Neutrophil (primary cell): ENCODE results near the gene TP53I11.

Experiments used
- H3K27ac ChIP-seq: fragments of 200-600 bp; sonication (generic); 2 replicates; pipeline ENCODE4 v1.5.1; 2016; ENCODE audit warnings: mild to moderate bottlenecking, moderate library complexity
- H3K27me3 ChIP-seq: fragments of 200-600 bp; sonication (generic); 2 replicates; pipeline ENCODE4 v1.6.0; 2016; ENCODE audit warnings: mild to moderate bottlenecking
- H3K36me3 ChIP-seq: fragments of 200-600 bp; sonication (generic); 2 replicates; pipeline ENCODE4 v1.5.1; 2017
- H3K4me1 ChIP-seq, 2 experiments: fragments of 200-600 bp in 1 of 2; sonication (generic) in 1 of 2; 1 replicate in 1 of 2; 2 replicates in 1 of 2; pipeline versions ENCODE4 v1.5.1 to v1.6.1; 2013 to 2016; ENCODE audit warnings: low read depth in 1 of 2, low read length in 1 of 2, mild to moderate bottlenecking in 1 of 2, moderate library complexity in 1 of 2; ENCODE audit not compliant: control insufficient read depth in 1 of 2, insufficient read depth in 1 of 2
- H3K4me3 ChIP-seq, 2 experiments: fragments of 200-600 bp in 1 of 2; sonication (generic) in 1 of 2; 1 replicate in 1 of 2; 2 replicates in 1 of 2; pipeline ENCODE4 v1.5.1; 2013 to 2016; ENCODE audit warnings: low read depth in 1 of 2, low read length in 1 of 2, mild to moderate bottlenecking in 1 of 2, moderate library complexity in 1 of 2
- H3K9me3 ChIP-seq: fragments of 200-600 bp; sonication (generic); 2 replicates; pipeline ENCODE4 v1.5.1; 2016
- CTCF ChIP-seq: fragments of 200-600 bp; sonication (generic); IDR thresholded peaks from 2 replicates; pipeline ENCODE4 v1.5.1; 2016; ENCODE audit warnings: antibody characterized with exemption

Gene TP53I11

GRCh38 chr11:44983786-44984185, 33.1 kb upstream of the TP53I11 start:
- Histone ChIP-seq H3K4me3 (no peak overlapping the region), H3K27me3 (no peaks in the 10 kb centered on the region), H3K27ac (no peak overlapping the region), H3K4me1 (peaks cover 6 to 7% of the 10 kb centered on the region in 2 experiments), H3K9me3 (no peaks in the 10 kb centered on the region), H3K36me3 (no peaks in the 10 kb centered on the region)
- TF ChIP-seq CTCF, result no peak

GRCh38 chr11:44982496-44983062, 31.9 kb upstream of the TP53I11 start:
- Histone ChIP-seq H3K27ac (no peak overlapping the region), H3K9me3 (no peaks in the 10 kb centered on the region), H3K27me3 (no peaks in the 10 kb centered on the region), H3K4me3 (no peak overlapping the region), H3K4me1 (peaks cover 18 to 19% of the 10 kb centered on the region in 2 experiments), H3K36me3 (no peaks in the 10 kb centered on the region)
- no peak for TF ChIP-seq CTCF

- H3K27ac ChIP-seq, result no peak overlapping the region
- no peaks in the 10 kb centered on the region for H3K9me3 ChIP-seq
- no peaks in the 10 kb centered on the region for H3K36me3 ChIP-seq
- no peak overlapping the region for H3K4me3 ChIP-seq
- no peaks in the 10 kb centered on the region for H3K27me3 ChIP-seq
- peaks cover 24 to 25% of the 10 kb centered on the region in 2 experiments for H3K4me1 ChIP-seq
- no peak for TF ChIP-seq CTCF
These were observed 30.1 kb upstream of the TP53I11 start for GRCh38 chr11:44980533-44981427.

GRCh38 chr11:44979543-44980399, 29.1 kb upstream of the TP53I11 start:
- Histone ChIP-seq H3K27ac (no peak overlapping the region), H3K4me3 (no peak overlapping the region)
- no peak for TF ChIP-seq CTCF

GRCh38 chr11:44978961-44979331, 28.3 kb upstream of the TP53I11 start:
- H3K9me3 ChIP-seq, result no peaks in the 10 kb centered on the region

More at GRCh38 chr11:44979543-44980399, 29.1 kb upstream of the TP53I11 start:
- Histone ChIP-seq H3K36me3 (no peaks in the 10 kb centered on the region), H3K27me3 (no peaks in the 10 kb centered on the region), H3K9me3 (no peaks in the 10 kb centered on the region), H3K4me1 (peaks cover 25 to 28% of the 10 kb centered on the region in 2 experiments)

More at GRCh38 chr11:44978961-44979331, 28.3 kb upstream of the TP53I11 start:
- Histone ChIP-seq H3K4me3 (no peak overlapping the region), H3K4me1 (peaks cover 33 to 36% of the 10 kb centered on the region in 2 experiments), H3K27ac (peak overlapping the region; percentile 42), H3K27me3 (no peaks in the 10 kb centered on the region), H3K36me3 (no peaks in the 10 kb centered on the region)
- no peak for TF ChIP-seq CTCF
